Activated naive CD4-positive, alpha-beta T cell treated with anti-CD3 and anti-CD28 coated beads, Interleukin-2, amount 50 U/mL, for 72 hours (primary cell): ENCODE results near the gene KCTD16. TPM values are rescaled to one million over a fixed set of nuclear protein-coding genes. Genes with fewer than 3 reads are reported as not detected.

Experiments used
- ATAC-seq, 2 donors: fragments of 150-1000 bp; cut with Tn5 transposase; 2 replicates each; pipeline ENCODE4 v1.10.0; 2021; ENCODE audit warnings: mild to moderate bottlenecking in 2 of 2, moderate library complexity in 2 of 2
- DNase-seq, 2 donors: peaks; one replicate each; pipeline ENCODE4 v3.0.0; 2021 to 2022; ENCODE audit warnings: low spot score in 2 of 2
- H3K27ac Mint-ChIP-seq, 2 donors: one replicate each; pipeline ENCODE4 v1.8.0; 2022; ENCODE audit warnings: mild to moderate bottlenecking in 2 of 2, mixed read lengths in 2 of 2
- H3K36me3 Mint-ChIP-seq, 2 donors: one replicate each; pipeline ENCODE4 v1.8.0; 2022; ENCODE audit warnings: mixed read lengths in 2 of 2
- H3K9me3 Mint-ChIP-seq, 2 donors: one replicate each; pipeline ENCODE4 v1.8.0; 2022; ENCODE audit warnings: mixed read lengths in 2 of 2
- total RNA-seq, 2 donors: library from RNA; stranded (reverse); gene quantifications; one replicate each; pipeline ENCODE4 v1.2.3, GENCODE V29; 2022

Gene KCTD16
- total RNA-seq, 2 donors from 2014 or later, result 0.23 to 1.4 TPM

DNA sequence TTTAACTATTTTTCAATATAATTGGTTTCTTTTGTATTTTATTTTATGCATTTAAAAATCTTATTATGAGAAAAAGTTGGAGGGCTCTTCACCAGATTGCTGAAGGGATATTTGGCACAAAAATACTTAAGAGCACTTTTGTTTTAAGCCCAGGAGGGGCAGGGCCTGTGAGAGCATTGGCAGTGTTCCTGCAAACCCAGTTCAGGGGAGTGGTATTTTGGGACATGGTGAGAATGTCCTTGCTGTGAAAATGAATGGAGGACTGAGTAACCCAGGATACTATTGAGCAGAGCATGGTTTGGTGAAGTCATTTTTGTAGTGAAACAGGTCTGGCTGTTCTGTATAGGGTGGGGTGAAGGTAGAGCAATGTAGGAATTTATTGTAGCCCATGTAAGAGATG lies 121.4 kb downstream of the KCTD16 start:
- ATAC-seq (no peak), DNase-seq (no peak)
- H3K9me3 Mint-ChIP-seq, result no peaks in the 10 kb centered on the region
- H3K27ac Mint-ChIP-seq, result no peak overlapping the region
- no peaks in the 10 kb centered on the region for H3K36me3 Mint-ChIP-seq

DNA sequence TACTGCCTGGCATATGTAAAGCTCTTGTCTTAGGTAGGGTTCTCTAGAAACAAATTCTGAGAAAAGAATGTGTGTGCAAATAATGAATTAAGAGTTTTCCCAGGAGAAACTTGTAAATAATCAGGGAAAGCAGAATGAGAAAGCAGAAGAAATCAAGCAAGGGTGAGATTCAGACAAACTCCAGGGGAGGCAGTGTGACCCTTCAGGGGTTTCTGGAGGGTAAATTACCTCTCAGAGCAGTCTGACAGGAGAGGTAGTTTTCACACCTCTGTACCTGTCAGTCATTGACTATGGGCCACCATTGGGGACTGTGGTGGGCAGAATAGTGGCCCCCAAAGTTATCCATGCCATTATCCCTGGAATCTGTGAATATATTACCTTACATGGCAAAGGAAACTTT lies 124.6 kb downstream of the KCTD16 start:
- DNase-seq, result no peak

GRCh38 chr5:144297081-144297480 lies 126.4 kb downstream of the KCTD16 start:
- no peak for DNase-seq
- ATAC-seq, result no peak
- Mint-ChIP-seq H3K36me3 (no peaks in the 10 kb centered on the region), H3K9me3 (peaks cover 0 to 3% of the 10 kb centered on the region in 2 donors), H3K27ac (no peak overlapping the region)

More for the DNA sequence above, 124.6 kb downstream of the KCTD16 start:
- ATAC-seq, result no peak
- no peaks in the 10 kb centered on the region for H3K36me3 Mint-ChIP-seq
- no peaks in the 10 kb centered on the region for H3K9me3 Mint-ChIP-seq
- no peak overlapping the region for H3K27ac Mint-ChIP-seq

GRCh38 chr5:144298658-144299057 lies 128.0 kb downstream of the KCTD16 start:
- H3K36me3 Mint-ChIP-seq, result no peaks in the 10 kb centered on the region
- DNase-seq (no peak), ATAC-seq (no peak)
- H3K9me3 Mint-ChIP-seq, result peaks cover 0 to 3% of the 10 kb centered on the region in 2 donors
- no peak overlapping the region for H3K27ac Mint-ChIP-seq

DNA sequence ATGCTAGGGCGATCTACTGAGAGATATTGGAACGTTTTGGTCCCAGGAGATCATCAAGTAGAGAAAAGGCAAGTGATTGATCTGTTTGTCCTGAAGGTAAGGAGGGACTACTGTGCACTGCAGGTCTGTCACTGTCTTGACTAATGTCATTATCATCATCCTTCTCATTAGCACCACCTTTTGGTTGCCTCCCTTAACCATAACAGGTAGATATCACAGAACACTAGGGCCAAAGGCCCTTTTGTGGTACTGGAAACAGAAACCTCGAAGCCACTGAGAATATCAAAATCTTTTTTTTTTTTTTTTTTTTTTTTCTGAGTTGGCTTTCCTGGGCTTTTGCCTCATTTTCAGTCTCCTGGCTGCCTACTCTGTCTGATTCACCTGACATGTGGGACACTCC lies 134.0 kb downstream of the KCTD16 start:
- ATAC-seq (no peak), DNase-seq (no peak)
- no peak overlapping the region for H3K27ac Mint-ChIP-seq
- no peaks in the 10 kb centered on the region for H3K36me3 Mint-ChIP-seq
- peaks cover 0 to 7% of the 10 kb centered on the region in 2 donors for H3K9me3 Mint-ChIP-seq

DNA sequence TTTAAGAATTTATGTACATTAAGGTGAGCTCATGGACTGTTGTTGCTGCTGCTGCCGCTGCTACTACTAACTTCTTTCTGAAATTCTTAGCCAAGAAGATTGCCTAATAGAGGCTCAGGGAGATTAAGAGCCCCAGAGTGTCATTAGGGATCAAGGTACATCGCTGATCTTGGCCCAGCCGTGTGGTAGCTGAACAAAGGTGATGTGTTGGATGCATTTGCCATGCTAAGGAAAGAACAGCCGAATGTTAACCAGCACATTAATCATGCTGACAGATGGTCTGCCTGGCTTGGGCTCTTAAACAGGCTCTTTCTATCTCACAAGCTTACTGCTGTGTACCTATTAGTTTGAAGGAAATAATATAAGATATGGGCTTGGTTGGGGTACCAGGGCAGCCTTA lies 137.1 kb downstream of the KCTD16 start:
- DNase-seq (no peak), ATAC-seq (no peak)
- Mint-ChIP-seq H3K9me3 (peaks cover 0 to 4% of the 10 kb centered on the region in 2 donors), H3K36me3 (no peaks in the 10 kb centered on the region), H3K27ac (no peak overlapping the region)

DNA sequence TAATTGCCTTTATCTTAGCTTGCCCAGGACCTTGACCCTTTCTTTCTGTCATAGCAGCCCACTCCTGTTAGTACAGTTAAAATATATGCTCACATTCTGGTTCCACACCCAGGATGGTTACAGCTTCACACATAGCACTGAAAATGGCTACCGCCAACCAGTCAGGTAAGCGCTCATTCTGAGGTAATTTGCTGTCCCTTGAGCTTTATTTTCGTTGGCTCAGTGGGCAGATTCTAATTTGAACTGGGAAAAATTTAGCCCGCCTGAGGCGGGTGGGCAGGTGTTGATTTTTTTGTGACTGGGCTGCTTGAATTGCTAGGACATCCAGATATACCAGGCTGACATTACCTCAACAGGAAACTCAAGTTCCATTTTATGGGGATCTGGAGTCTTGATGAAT lies 137.5 kb downstream of the KCTD16 start:
- Mint-ChIP-seq H3K9me3 (peaks cover 0 to 4% of the 10 kb centered on the region in 2 donors), H3K27ac (no peak overlapping the region), H3K36me3 (no peaks in the 10 kb centered on the region)
- no peak for DNase-seq
- no peak for ATAC-seq

GRCh38 chr5:144308906-144309670 lies 138.4 kb downstream of the KCTD16 start:
- Mint-ChIP-seq H3K9me3 (peaks cover 0 to 4% of the 10 kb centered on the region in 2 donors), H3K36me3 (no peaks in the 10 kb centered on the region), H3K27ac (no peak overlapping the region)
- ATAC-seq (no peak), DNase-seq (no peak)

DNA sequence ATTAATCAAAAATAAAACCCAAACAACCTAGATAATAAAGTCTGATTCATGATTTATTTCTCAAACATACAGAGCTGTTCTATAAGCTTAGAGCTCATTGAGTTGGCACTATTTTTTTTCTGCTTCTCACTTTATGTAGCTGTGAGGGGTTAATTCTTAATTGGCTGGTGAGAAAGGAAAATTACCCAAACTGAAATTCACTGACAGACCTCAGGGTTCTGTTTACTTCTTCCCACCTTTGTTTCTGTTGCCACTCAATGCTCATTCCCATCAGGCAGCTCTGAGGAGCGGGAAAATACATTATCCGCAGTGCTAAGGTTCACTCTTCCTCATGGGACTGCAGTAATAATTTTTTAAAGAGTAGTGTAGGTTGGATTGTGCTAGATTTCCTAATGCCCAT lies 139.9 kb downstream of the KCTD16 start:
- DNase-seq (no peak), ATAC-seq (no peak)
- no peak overlapping the region for H3K27ac Mint-ChIP-seq
- no peaks in the 10 kb centered on the region for H3K36me3 Mint-ChIP-seq
- peaks cover 0 to 4% of the 10 kb centered on the region in 2 donors for H3K9me3 Mint-ChIP-seq

GRCh38 chr5:144313147-144313726 lies 142.6 kb downstream of the KCTD16 start:
- no peaks in the 10 kb centered on the region for H3K36me3 Mint-ChIP-seq
- ATAC-seq (no peak), DNase-seq (no peak)
- H3K27ac Mint-ChIP-seq, result no peak overlapping the region
- no peaks in the 10 kb centered on the region for H3K9me3 Mint-ChIP-seq

DNA sequence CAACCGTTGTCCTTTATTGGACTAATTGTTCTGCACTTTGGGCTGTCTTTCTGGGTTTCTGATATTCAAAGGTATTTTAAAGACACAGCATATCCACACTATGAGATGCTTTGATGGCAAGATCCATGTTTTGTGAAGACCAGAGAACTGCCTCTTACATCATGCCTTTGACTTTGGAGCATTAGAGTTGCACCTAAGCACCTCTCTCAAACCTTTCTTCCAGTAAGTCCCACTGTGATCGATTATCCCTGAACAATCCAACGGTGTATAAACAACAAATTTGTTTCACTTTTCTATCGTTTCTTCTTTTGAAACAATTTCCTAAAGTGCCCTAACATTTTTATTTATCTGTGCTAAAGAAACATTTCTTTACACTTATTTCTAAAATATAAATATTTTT lies 144.4 kb downstream of the KCTD16 start:
- H3K36me3 Mint-ChIP-seq, result no peaks in the 10 kb centered on the region
- ATAC-seq, result no peak
- no peak overlapping the region for H3K27ac Mint-ChIP-seq
- no peaks in the 10 kb centered on the region for H3K9me3 Mint-ChIP-seq
- no peak for DNase-seq

GRCh38 chr5:144315994-144316634 lies 145.4 kb downstream of the KCTD16 start:
- H3K27ac Mint-ChIP-seq, result no peak overlapping the region
- ATAC-seq, result no peak
- no peaks in the 10 kb centered on the region for H3K9me3 Mint-ChIP-seq
- no peak for DNase-seq
- H3K36me3 Mint-ChIP-seq, result no peaks in the 10 kb centered on the region

GRCh38 chr5:144318011-144318410 lies 147.3 kb downstream of the KCTD16 start:
- Mint-ChIP-seq H3K27ac (no peak overlapping the region), H3K36me3 (no peaks in the 10 kb centered on the region), H3K9me3 (no peaks in the 10 kb centered on the region)
- DNase-seq (no peak), ATAC-seq (no peak)

DNA sequence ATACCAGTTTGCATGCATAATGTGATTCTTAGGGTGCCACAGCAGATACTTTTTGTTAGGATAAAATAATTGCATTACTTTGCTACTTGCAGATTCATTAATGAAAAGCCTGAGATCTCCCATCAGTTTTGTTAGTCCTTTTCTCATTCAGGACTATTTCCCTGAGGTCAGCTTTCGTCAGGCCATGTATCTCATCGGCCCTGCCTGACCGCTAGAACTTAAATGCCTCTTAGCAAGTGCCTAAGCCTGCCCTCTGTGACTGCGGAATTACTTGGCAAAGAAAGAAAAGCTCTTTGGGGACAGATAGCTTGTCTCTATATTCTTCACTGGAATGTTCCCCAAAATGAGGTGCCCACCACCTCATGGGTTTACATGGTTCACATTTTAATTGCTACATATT lies 147.8 kb downstream of the KCTD16 start:
- DNase-seq (no peak), ATAC-seq (no peak)
- Mint-ChIP-seq H3K9me3 (no peaks in the 10 kb centered on the region), H3K27ac (no peak overlapping the region), H3K36me3 (no peaks in the 10 kb centered on the region)

DNA sequence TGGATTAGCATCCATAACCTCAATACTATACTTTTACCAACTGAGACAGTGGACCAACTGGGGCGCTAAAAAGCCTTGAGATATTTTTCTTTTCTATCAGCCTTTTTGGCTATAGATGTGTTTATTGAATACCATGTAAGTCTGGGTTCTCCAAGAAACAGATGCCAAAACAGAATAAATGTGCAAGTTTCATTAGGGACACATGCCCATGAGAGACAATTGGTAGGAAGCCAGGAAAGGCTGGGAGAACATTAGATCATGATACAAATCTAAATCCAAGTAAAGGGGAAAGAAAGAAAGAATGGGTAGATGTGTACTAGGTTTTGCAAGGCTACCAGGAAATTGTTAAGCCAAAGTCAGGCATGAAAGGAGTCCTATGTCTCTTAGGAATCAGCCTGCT lies 152.5 kb downstream of the KCTD16 start:
- ATAC-seq (no peak), DNase-seq (no peak)
- H3K36me3 Mint-ChIP-seq, result no peaks in the 10 kb centered on the region
- H3K27ac Mint-ChIP-seq, result no peak overlapping the region
- H3K9me3 Mint-ChIP-seq, result peaks cover 0 to 4% of the 10 kb centered on the region in 2 donors

GRCh38 chr5:144325532-144325931 lies 154.9 kb downstream of the KCTD16 start:
- Mint-ChIP-seq H3K36me3 (no peaks in the 10 kb centered on the region), H3K9me3 (peaks cover 0 to 4% of the 10 kb centered on the region in 2 donors), H3K27ac (no peak overlapping the region)
- no peak for ATAC-seq
- DNase-seq, result no peak

DNA sequence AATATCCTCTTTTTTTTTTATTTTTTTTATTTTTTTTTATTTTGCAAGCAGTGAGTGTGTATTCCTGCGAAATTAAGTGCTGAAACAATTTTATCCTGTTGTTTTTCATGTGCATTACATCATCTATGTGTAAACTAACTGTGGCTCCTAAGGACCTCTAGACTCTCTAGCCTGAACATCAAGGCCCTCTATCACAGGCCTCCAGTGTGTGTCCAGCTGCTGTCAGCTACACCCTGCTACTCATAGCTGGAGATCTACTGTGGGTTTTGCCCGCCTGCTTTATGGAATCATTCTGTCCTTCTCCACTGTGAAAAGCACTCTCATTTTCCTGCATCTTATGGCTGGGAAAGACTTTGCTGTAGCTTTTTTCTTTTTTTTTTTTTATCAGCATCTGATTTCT lies 157.8 kb downstream of the KCTD16 start:
- DNase-seq (no peak), ATAC-seq (no peak)
- H3K27ac Mint-ChIP-seq, result no peak overlapping the region
- no peaks in the 10 kb centered on the region for H3K36me3 Mint-ChIP-seq
- peaks cover 0 to 4% of the 10 kb centered on the region in 2 donors for H3K9me3 Mint-ChIP-seq

GRCh38 chr5:144328980-144329379 lies 158.3 kb downstream of the KCTD16 start:
- peaks cover 0 to 4% of the 10 kb centered on the region in 2 donors for H3K9me3 Mint-ChIP-seq
- ATAC-seq (no peak), DNase-seq (no peak)
- H3K36me3 Mint-ChIP-seq, result no peaks in the 10 kb centered on the region
- H3K27ac Mint-ChIP-seq, result no peak overlapping the region
